ENCODE results near the gene SORBS1. TPM values are rescaled to one million over a fixed set of nuclear protein-coding genes. Genes with fewer than 3 reads are reported as not detected.

The SORBS1 gene
- total and polyA plus RNA-seq, 4 donors: 33.2 to 71.3 (median 44.1) TPM

DNA sequence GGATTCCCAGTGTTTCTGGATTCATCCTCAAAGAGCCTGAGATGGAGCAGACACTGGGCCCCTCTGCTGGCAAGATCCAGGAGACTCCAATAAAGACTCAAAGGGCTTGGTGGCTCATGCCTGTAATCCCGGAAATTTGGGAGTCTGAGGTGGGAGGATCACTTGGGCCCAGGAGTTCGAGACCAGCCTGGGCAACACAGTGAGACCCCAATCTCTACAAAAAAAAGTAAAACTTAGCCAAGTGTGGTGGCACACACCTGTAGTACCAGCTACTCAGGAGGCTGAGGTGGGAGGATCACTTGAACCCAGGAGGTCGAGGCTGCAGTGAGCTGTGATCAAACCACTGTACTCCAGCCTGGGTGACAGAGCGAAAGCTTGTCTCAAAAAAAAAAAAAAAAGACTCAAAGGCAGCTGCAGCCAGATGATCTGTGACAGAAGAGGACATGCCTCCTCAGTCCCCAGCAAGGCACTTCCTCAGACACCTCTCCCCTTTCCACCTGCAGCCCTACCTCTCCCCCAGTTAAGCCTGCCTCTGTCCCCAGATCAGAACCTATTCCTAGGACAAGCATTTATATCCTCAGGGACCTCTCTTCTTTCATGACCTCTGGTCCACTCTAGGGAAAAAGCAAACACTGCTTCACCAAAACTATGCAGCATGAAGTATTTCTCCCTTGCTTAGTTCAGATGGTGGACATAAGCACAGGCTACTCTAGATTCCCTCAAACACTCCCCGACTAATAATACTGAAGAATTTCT is 298.2 kb downstream of the SORBS1 start (continued):
- TF ChIP-seq, protein P1, sequence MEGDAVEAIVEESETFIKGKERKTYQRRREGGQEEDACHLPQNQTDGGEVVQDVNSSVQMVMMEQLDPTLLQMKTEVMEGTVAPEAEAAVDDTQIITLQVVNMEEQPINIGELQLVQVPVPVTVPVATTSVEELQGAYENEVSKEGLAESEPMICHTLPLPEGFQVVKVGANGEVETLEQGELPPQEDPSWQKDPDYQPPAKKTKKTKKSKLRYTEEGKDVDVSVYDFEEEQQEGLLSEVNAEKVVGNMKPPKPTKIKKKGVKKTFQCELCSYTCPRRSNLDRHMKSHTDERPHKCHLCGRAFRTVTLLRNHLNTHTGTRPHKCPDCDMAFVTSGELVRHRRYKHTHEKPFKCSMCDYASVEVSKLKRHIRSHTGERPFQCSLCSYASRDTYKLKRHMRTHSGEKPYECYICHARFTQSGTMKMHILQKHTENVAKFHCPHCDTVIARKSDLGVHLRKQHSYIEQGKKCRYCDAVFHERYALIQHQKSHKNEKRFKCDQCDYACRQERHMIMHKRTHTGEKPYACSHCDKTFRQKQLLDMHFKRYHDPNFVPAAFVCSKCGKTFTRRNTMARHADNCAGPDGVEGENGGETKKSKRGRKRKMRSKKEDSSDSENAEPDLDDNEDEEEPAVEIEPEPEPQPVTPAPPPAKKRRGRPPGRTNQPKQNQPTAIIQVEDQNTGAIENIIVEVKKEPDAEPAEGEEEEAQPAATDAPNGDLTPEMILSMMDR (IDR thresholded peaks at IDR 0.05; ENCODE audit: low read depth, low read length, missing input control): no peak
- TF ChIP-seq FOXA2 (IDR thresholded peaks at IDR 0.05) (no peak), EGR1 (IDR thresholded peaks at IDR 0.05; ENCODE audit: low read depth in 2 of 2) (no peak), JUND (IDR thresholded peaks at IDR 0.05) (no peak)
- TF ChIP-seq, protein P2, sequence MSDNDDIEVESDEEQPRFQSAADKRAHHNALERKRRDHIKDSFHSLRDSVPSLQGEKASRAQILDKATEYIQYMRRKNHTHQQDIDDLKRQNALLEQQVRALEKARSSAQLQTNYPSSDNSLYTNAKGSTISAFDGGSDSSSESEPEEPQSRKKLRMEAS (IDR thresholded peaks at IDR 0.05): no peak
- TF ChIP-seq, protein P3, sequence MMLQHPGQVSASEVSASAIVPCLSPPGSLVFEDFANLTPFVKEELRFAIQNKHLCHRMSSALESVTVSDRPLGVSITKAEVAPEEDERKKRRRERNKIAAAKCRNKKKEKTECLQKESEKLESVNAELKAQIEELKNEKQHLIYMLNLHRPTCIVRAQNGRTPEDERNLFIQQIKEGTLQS (IDR thresholded peaks at IDR 0.05): no peak

DNA sequence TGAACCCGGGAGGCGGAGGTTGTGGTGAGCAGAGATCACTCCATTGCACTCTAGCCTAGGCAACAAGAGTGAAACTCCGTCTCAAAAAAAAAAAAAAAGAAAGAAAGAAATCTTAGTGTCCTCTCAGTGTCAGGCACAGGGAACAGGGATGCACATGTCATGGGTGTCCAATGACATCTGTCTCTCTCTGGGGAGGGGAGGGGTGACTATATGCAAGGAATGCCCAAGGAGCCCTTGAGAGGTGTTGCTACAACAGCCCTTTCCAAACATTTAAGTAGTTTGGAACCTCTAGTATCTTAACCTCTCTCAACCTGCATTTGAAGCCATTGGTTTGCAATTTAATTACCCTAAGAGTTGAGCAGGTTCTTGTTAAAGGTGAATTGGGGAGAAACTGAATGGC is 299.2 kb downstream of the SORBS1 start:
- DNase-seq (ENCODE audit: low spot score): no peak
- Histone ChIP-seq H3K9me3 (ENCODE audit: control insufficient read depth in 4 of 4, low read length in 3 of 4) (no peaks in the 10 kb centered on the region), H3K27ac (ENCODE audit: low read depth in 1 of 2, low read length in 2 of 2) (no peak overlapping the region), H3K9ac (ENCODE audit: low read depth in 1 of 2, low read length in 2 of 2) (no peak overlapping the region), H3K4me1 (ENCODE audit: control insufficient read depth in 4 of 4, insufficient read depth in 4 of 4, low read length in 3 of 4) (peaks cover 0 to 8% (median 4%) of the 10 kb centered on the region in 4 donors), H3K27me3 (ENCODE audit: control insufficient read depth in 4 of 4, insufficient read depth in 4 of 4, low read length in 3 of 4) (no peaks in the 10 kb centered on the region), H3K36me3 (ENCODE audit: control insufficient read depth in 4 of 4, insufficient read depth in 3 of 4, low read depth in 1 of 4, low read length in 3 of 4) (peaks cover 4 to 30% (median 20%) of the 10 kb centered on the region in 4 donors), H3K4me3 (ENCODE audit: low read depth in 1 of 3, low read length in 3 of 3) (no peak overlapping the region)
- WGBS: 96% methylated on average over 3 of the region's 3 CpGs
- TF ChIP-seq RXRA (IDR thresholded peaks at IDR 0.05) (no peak), HNF4G (IDR thresholded peaks at IDR 0.05) (no peak), RAD21 (IDR thresholded peaks at IDR 0.05) (no peak), YY1 (IDR thresholded peaks at IDR 0.05) (no peak), TAF1 (conservative IDR thresholded peaks at IDR 0.05) (no peak), HNF4A (conservative IDR thresholded peaks at IDR 0.05) (no peak), GABPA (IDR thresholded peaks at IDR 0.05 in 1 of 2, conservative IDR thresholded peaks at IDR 0.05 in 1 of 2) (no peak), NR2F2 (IDR thresholded peaks at IDR 0.05) (no peak)
- TF ChIP-seq, protein P4, sequence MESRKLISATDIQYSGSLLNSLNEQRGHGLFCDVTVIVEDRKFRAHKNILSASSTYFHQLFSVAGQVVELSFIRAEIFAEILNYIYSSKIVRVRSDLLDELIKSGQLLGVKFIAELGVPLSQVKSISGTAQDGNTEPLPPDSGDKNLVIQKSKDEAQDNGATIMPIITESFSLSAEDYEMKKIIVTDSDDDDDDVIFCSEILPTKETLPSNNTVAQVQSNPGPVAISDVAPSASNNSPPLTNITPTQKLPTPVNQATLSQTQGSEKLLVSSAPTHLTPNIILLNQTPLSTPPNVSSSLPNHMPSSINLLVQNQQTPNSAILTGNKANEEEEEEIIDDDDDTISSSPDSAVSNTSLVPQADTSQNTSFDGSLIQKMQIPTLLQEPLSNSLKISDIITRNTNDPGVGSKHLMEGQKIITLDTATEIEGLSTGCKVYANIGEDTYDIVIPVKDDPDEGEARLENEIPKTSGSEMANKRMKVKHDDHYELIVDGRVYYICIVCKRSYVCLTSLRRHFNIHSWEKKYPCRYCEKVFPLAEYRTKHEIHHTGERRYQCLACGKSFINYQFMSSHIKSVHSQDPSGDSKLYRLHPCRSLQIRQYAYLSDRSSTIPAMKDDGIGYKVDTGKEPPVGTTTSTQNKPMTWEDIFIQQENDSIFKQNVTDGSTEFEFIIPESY (IDR thresholded peaks at IDR 0.05): no peak
- TF ChIP-seq, protein P3 (IDR thresholded peaks at IDR 0.05): no peak
- TF ChIP-seq, protein P5, sequence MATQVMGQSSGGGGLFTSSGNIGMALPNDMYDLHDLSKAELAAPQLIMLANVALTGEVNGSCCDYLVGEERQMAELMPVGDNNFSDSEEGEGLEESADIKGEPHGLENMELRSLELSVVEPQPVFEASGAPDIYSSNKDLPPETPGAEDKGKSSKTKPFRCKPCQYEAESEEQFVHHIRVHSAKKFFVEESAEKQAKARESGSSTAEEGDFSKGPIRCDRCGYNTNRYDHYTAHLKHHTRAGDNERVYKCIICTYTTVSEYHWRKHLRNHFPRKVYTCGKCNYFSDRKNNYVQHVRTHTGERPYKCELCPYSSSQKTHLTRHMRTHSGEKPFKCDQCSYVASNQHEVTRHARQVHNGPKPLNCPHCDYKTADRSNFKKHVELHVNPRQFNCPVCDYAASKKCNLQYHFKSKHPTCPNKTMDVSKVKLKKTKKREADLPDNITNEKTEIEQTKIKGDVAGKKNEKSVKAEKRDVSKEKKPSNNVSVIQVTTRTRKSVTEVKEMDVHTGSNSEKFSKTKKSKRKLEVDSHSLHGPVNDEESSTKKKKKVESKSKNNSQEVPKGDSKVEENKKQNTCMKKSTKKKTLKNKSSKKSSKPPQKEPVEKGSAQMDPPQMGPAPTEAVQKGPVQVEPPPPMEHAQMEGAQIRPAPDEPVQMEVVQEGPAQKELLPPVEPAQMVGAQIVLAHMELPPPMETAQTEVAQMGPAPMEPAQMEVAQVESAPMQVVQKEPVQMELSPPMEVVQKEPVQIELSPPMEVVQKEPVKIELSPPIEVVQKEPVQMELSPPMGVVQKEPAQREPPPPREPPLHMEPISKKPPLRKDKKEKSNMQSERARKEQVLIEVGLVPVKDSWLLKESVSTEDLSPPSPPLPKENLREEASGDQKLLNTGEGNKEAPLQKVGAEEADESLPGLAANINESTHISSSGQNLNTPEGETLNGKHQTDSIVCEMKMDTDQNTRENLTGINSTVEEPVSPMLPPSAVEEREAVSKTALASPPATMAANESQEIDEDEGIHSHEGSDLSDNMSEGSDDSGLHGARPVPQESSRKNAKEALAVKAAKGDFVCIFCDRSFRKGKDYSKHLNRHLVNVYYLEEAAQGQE (IDR thresholded peaks at IDR 0.05): no peak

Other genes starting within 250 kb of the SORBS1 start
- 10 to 100 TPM; 31.1 to 35.0 TPM for gene ALDH18A1, start 95.3 kb upstream of the SORBS1 start, total RNA-seq
- gene ALDH18A1, start 95.3 kb upstream of the SORBS1 start, polyA plus RNA-seq: 10 to 100 TPM in 1 of 2 donors, 1 to 10 TPM in 1; 10.0 to 19.2 TPM
- 10 to 100 TPM; 15.1 to 16.9 TPM for gene TCTN3, start 132.6 kb upstream of the SORBS1 start, total RNA-seq
- gene TCTN3, start 132.6 kb upstream of the SORBS1 start, polyA plus RNA-seq: 10 to 100 TPM; 17.7 to 18.3 TPM
- gene ENTPD1, start 194.8 kb upstream of the SORBS1 start, total RNA-seq: 1 to 10 TPM; 6.4 to 8.0 TPM
- gene ENTPD1, start 194.8 kb upstream of the SORBS1 start, polyA plus RNA-seq: 1 to 10 TPM; 2.1 to 2.2 TPM

Data from liver (tissue), 9 donors.